MCF 10A (cell line): ENCODE measurements around the gene RNASEH2B. TPM values are rescaled to one million over a fixed set of nuclear protein-coding genes. Genes with fewer than 3 reads are reported as not detected.

Experiments
- BruUV-seq: library from RNA; stranded (reverse); fragments of 400-500 nt; replicated peaks from 2 replicates; lab custom pipeline; 2021; lab: Mats Ljungman, UMichigan
- CTCF ChIA-PET: fragments of 300-600 bp; sonication (Branson Sonifier 250); formaldehyde crosslinking; extraction: SDS; loops from one replicate; lab custom pipeline; 2021; ENCODE audit warnings: antibody characterized with exemption, inconsistent platforms; lab: Yijun Ruan, JAX
- POLR2A ChIA-PET: fragments of 300-600, 350-650 bp; sonication (Branson Sonifier 250); formaldehyde crosslinking; extraction: SDS; loops from one replicate; lab custom pipeline; 2020; ENCODE audit warnings: antibody characterized with exemption, inconsistent platforms; lab: Yijun Ruan, JAX
- DNase-seq: peaks from one replicate; pipeline ENCODE4 v3.0.0-alpha.2; 2018; ENCODE audit not compliant: unreplicated experiment
- H3K27ac Mint-ChIP-seq: one replicate; pipeline ENCODE4 v1.8.0; 2022; ENCODE audit warnings: mild to moderate bottlenecking, low read depth, mixed read lengths; ENCODE audit not compliant: unreplicated experiment
- H3K27me3 Mint-ChIP-seq: one replicate; pipeline ENCODE4 v1.8.0; 2022; ENCODE audit warnings: mixed read lengths; ENCODE audit not compliant: insufficient read depth, unreplicated experiment
- H3K36me3 Mint-ChIP-seq: one replicate; pipeline ENCODE4 v1.8.0; 2022; ENCODE audit warnings: mild to moderate bottlenecking, moderate library complexity, mixed read lengths; ENCODE audit not compliant: insufficient read depth, unreplicated experiment
- H3K4me1 Mint-ChIP-seq: one replicate; pipeline ENCODE4 v1.8.0; 2022; ENCODE audit warnings: mixed read lengths; ENCODE audit not compliant: insufficient read depth, unreplicated experiment
- H3K4me3 Mint-ChIP-seq: one replicate; pipeline ENCODE4 v1.8.0; 2022; ENCODE audit warnings: mild to moderate bottlenecking, moderate library complexity, mixed read lengths; ENCODE audit not compliant: unreplicated experiment
- H3K9me3 Mint-ChIP-seq: one replicate; pipeline ENCODE4 v1.8.0; 2022; ENCODE audit warnings: mixed read lengths; ENCODE audit not compliant: unreplicated experiment
- intact Hi-C: fragments of 100-400 bp; cut with micrococcal nuclease; formaldehyde crosslinking; loops from 2 replicates; pipeline ENCODE4 v1.14.1; 2022
- total RNA-seq: library from RNA; stranded (reverse); gene quantifications from 2 replicates; pipeline ENCODE4 v1.2.3, GENCODE V29; 2022
- TF ChIP-seq, protein P1 (sequence below): fragments of 200-600 bp; IDR thresholded peaks from one replicate; pipeline ENCODE4 v1.8.0; 2022; ENCODE audit warnings: antibody characterized with exemption, mild to moderate bottlenecking; ENCODE audit not compliant: unreplicated experiment

The RNASEH2B gene
- total RNA-seq, 1 experiment from 2014 or later, result 53.3 TPM

DNA sequence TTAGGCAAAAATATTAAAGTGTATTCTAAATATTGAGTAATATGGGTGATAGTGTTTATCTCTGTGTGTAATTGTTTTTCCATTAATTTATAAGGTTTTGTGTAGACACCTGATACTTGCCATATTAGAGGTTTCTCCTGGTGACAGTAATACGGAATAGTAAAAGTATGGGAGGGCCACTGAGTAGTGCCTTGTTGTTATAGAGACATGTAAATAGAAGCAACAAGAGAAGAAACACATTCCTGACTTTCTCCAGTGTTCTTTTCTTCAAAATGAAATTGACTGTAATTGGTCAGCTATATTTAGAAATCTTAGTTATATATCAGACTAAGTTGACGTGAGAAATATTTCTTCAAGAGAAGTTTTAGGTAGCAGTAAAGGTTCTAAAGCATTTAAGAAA, 18.5 kb downstream of the RNASEH2B start:
- DNase-seq, result no peak
- no peaks in the 10 kb centered on the region for H3K27me3 Mint-ChIP-seq
- H3K27ac Mint-ChIP-seq, result no peak overlapping the region
- peaks cover 11% of the 10 kb centered on the region for H3K36me3 Mint-ChIP-seq
- CTCF ChIA-PET, result no interaction called here
- BruUV-seq, result no TSS peak
- H3K4me1 Mint-ChIP-seq, result peaks cover 4% of the 10 kb centered on the region
- H3K4me3 Mint-ChIP-seq, result no peak overlapping the region
- TF ChIP-seq, protein P1, sequence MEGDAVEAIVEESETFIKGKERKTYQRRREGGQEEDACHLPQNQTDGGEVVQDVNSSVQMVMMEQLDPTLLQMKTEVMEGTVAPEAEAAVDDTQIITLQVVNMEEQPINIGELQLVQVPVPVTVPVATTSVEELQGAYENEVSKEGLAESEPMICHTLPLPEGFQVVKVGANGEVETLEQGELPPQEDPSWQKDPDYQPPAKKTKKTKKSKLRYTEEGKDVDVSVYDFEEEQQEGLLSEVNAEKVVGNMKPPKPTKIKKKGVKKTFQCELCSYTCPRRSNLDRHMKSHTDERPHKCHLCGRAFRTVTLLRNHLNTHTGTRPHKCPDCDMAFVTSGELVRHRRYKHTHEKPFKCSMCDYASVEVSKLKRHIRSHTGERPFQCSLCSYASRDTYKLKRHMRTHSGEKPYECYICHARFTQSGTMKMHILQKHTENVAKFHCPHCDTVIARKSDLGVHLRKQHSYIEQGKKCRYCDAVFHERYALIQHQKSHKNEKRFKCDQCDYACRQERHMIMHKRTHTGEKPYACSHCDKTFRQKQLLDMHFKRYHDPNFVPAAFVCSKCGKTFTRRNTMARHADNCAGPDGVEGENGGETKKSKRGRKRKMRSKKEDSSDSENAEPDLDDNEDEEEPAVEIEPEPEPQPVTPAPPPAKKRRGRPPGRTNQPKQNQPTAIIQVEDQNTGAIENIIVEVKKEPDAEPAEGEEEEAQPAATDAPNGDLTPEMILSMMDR, result no peak
- POLR2A ChIA-PET, result interaction anchor here (0.6 kb wide), 1 partner anchor 102 kb away, joined by 3 read pairs; no protein-coding TSS in a partner anchor
- H3K9me3 Mint-ChIP-seq, result peaks cover 11% of the 10 kb centered on the region
- intact Hi-C loops, result no loop called here

DNA sequence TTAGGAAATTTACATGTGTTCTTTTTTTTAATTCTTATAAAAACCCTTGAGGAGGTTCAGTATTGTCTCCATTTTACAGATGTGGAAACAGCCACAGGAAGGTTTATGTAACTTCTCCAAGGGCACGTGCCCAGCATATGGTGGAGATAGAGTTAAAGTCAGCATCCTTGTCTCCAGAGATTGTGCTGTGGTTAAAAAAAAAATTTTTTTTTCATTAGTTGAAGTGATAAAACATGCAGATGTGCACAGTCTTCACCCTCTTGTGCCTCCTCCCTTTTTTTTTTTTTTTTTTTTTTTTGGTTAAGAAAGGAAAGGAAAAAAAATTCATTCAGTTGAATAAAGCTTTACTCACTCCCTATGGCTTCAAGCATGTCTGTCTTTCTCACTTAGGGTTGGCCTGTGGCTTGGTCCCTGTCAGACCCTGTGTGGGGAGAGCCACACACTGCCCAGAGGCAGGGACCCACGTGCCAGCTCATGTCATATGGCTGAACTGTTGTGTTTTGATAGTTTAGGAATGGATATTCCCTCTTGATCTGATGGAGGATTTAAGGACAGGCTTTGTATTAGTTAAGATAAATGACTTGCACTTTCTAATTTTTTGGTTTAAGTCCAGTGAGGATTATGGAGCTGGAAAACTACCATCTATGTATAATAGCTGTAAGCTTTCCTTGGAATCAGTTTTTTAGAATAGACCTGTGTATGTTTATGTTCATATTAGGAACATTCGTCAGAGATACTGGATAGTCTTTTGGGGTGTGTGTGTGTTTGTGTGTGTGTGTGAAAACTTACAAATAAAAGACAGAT, 19.3 kb downstream of the RNASEH2B start:
- no peak for DNase-seq
- POLR2A ChIA-PET, result interaction anchor here (0.6 kb wide), 1 partner anchor 102 kb away, joined by 3 read pairs; no protein-coding TSS in a partner anchor
- intact Hi-C loops, result no loop called here
- H3K27ac Mint-ChIP-seq, result no peak overlapping the region
- peaks cover 3% of the 10 kb centered on the region for H3K9me3 Mint-ChIP-seq
- H3K4me3 Mint-ChIP-seq, result no peak overlapping the region
- no TSS peak for BruUV-seq
- TF ChIP-seq, protein P1, result no peak
- CTCF ChIA-PET, result interaction anchor here (0.6 to 0.9 kb wide), 2 partner anchors 35 to 139 kb away, joined by 4 read pairs; no protein-coding TSS in a partner anchor
- no peaks in the 10 kb centered on the region for H3K27me3 Mint-ChIP-seq
- H3K36me3 Mint-ChIP-seq, result peaks cover 14% of the 10 kb centered on the region
- H3K4me1 Mint-ChIP-seq, result peaks cover 4% of the 10 kb centered on the region

DNA sequence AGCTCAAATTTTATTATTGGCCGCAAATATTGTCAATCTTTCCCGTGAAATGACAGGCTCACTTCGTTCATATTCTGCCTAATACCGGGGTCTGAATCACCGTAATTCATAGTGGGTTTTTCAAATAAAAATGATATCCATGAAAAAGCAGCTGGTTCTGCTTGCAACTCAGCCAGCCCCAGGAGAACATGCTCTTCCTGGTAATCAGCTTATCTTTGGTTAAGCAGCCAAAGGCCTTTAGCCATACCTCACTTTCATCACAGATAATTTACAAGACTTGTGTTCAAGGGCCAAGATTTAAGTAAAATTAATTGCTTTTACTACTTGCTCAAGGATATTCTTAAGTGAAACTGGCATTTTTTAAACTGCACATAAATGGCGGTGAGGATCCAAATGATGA, 22.5 kb downstream of the RNASEH2B start:
- Mint-ChIP-seq H3K9me3 (peaks cover 7% of the 10 kb centered on the region), H3K4me1 (peaks cover 4% of the 10 kb centered on the region), H3K4me3 (no peak overlapping the region), H3K27me3 (no peaks in the 10 kb centered on the region), H3K27ac (no peak overlapping the region), H3K36me3 (peaks cover 18% of the 10 kb centered on the region)
- TF ChIP-seq, protein P1, result no peak
- no peak for DNase-seq
- BruUV-seq, result no TSS peak
- ChIA-PET CTCF (interaction anchor here (1.2 kb wide), 1 partner anchor 193 kb away, joined by 3 read pairs; no protein-coding TSS in a partner anchor), POLR2A (no interaction called here)
- intact Hi-C loops, result no loop called here

DNA sequence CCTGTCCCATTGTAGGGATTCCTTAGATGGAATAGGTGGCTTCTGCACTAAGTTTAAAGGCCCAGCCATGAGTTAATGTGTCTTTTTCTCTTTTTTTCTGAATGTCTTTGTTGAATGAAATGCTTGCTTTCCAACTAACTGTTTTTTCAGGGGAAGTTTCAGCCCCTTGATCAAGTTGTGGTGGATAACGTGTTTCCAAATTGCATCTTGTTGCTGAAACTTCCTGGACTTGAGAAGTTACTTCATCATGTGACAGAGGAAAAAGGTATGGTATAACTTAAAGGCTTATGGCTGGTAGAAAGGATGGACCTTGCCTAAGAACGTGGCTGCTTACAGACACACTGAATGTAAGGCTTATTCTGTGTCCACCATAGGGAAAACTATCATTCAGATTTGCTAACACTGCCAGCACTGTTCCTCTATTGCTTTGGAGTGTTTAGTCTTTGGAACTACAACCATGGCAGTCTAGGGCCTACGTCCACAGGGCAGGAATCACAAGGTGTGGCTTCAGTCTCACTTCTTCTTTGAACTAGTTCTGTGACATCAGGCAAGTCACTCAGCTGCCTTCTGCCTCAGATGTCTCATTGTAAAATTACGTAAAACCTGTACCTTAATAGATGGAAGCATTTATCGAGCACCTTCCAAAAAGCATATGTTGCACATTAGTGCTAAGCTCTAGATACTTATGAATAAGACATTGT, 25.3 kb downstream of the RNASEH2B start:
- DNase-seq, result no peak
- CTCF ChIA-PET, result no interaction called here
- TF ChIP-seq, protein P1, result no peak
- no peak overlapping the region for H3K27ac Mint-ChIP-seq
- no TSS peak for BruUV-seq
- H3K4me3 Mint-ChIP-seq, result no peak overlapping the region
- no peaks in the 10 kb centered on the region for H3K4me1 Mint-ChIP-seq
- POLR2A ChIA-PET, result interaction anchor here (1.1 kb wide), 1 partner anchor 10 kb away, joined by 3 read pairs; no protein-coding TSS in a partner anchor
- H3K36me3 Mint-ChIP-seq, result peaks cover 21% of the 10 kb centered on the region
- peaks cover 7% of the 10 kb centered on the region for H3K9me3 Mint-ChIP-seq
- H3K27me3 Mint-ChIP-seq, result no peaks in the 10 kb centered on the region
- intact Hi-C loops, result no loop called here
